AG09319 (cell line): ENCODE results near the gene CBX1.
A peak's percentile ranks its signal among the peaks of the same experiment; 100 is the strongest.

ENCODE experiments used
- DNase-seq: peaks from one replicate; pipeline ENCODE4 v3.0.0-alpha.2; 2010; ENCODE audit warnings: low read depth; ENCODE audit errors: extremely low read depth
- CTCF ChIP-seq: IDR thresholded peaks from 2 replicates; pipeline ENCODE4 v1.5.1; 2011; ENCODE audit warnings: low read depth, mild to moderate bottlenecking, inconsistent platforms, low read length, moderate library complexity

Gene CBX1

GRCh38 chr17:48027322-48027981 lies 73.8 kb downstream of the CBX1 start:
- TF ChIP-seq CTCF: no peak
- no peak for DNase-seq

GRCh38 chr17:48026502-48027321 lies 74.6 kb downstream of the CBX1 start:
- peak; percentile 89 for DNase-seq

GRCh38 chr17:48025904-48026501 lies 75.3 kb downstream of the CBX1 start:
- DNase-seq: no peak
- no peak for TF ChIP-seq CTCF

More at GRCh38 chr17:48026502-48027321, 74.6 kb downstream of the CBX1 start:
- TF ChIP-seq CTCF: peak; percentile 93

GRCh38 chr17:48025040-48025903 lies 76.0 kb downstream of the CBX1 start:
- DNase-seq: peak; percentile 92
- TF ChIP-seq CTCF: peak; percentile 72

GRCh38 chr17:48024149-48025039 lies 76.9 kb downstream of the CBX1 start:
- no peak for TF ChIP-seq CTCF
- DNase-seq: no peak

- peak; percentile 13 for TF ChIP-seq CTCF
- DNase-seq: no peak
Observed at GRCh38 chr17:48023400-48024148, 77.7 kb downstream of the CBX1 start.
